Measurements from ENCODE around the gene MBD2.

- TF ChIP-seq SP1 (IDR thresholded peaks at IDR 0.05; ENCODE audit: low read depth, low read length) (no peak), CTCF (IDR thresholded peaks at IDR 0.05; ENCODE audit: control extremely low read depth in 1 of 3, insufficient read depth in 1 of 3, low read depth in 1 of 3, low read length in 3 of 3) (no peak), POLR2A (IDR thresholded peaks at IDR 0.05; ENCODE audit: control extremely low read depth in 1 of 2, low read depth in 2 of 2, low read length in 2 of 2) (no peak), RAD21 (IDR thresholded peaks at IDR 0.05 in 1 of 2, conservative IDR thresholded peaks at IDR 0.05 in 1 of 2; ENCODE audit: low read depth in 2 of 2, low read length in 2 of 2) (no peak), BACH1 (IDR thresholded peaks at IDR 0.05; ENCODE audit: low read length) (no peak), EP300 (IDR thresholded peaks at IDR 0.05; ENCODE audit: borderline replicate concordance in 1 of 2, low read depth in 2 of 2, low read length in 2 of 2) (no peak), EGR1 (IDR thresholded peaks at IDR 0.05; ENCODE audit: borderline replicate concordance, low read depth, low read length) (no peak), RXRA (IDR thresholded peaks at IDR 0.05; ENCODE audit: insufficient read depth, low read depth, low read length) (no peak), YY1 (IDR thresholded peaks at IDR 0.05; ENCODE audit: low read depth, low read length) (no peak), TAF1 (IDR thresholded peaks at IDR 0.05; ENCODE audit: low read depth, low read length) (no peak), POU5F1 (IDR thresholded peaks at IDR 0.05; ENCODE audit: low read depth, low read length) (no peak), HDAC6 (IDR thresholded peaks at IDR 0.05; ENCODE audit: low read depth, low read length) (no peak), POLR2AphosphoS5 (IDR thresholded peaks at IDR 0.05; ENCODE audit: low read depth, low read length) (no peak), ZNF274 (IDR thresholded peaks at IDR 0.05; ENCODE audit: borderline replicate concordance, extremely low read depth, low read length) (no peak)
Observed at GRCh38 chr18:54210463-54210862, 14.0 kb downstream of the MBD2 start.

Measured in H1 (cell line).